Stimulated activated CD4-positive, alpha-beta T cell treated with anti-CD3 and anti-CD28 coated beads, TNF-alpha, amount 100 ng/mL, for 24 hours (primary cell): Measurements from ENCODE around the gene HOXB6.

Source experiments
- DNase-seq, 3 experiments: peaks; one replicate each; pipeline ENCODE4 v3.0.0-alpha.2; 2020; ENCODE audit warnings: low read depth in 3 of 3

Gene HOXB6

DNA sequence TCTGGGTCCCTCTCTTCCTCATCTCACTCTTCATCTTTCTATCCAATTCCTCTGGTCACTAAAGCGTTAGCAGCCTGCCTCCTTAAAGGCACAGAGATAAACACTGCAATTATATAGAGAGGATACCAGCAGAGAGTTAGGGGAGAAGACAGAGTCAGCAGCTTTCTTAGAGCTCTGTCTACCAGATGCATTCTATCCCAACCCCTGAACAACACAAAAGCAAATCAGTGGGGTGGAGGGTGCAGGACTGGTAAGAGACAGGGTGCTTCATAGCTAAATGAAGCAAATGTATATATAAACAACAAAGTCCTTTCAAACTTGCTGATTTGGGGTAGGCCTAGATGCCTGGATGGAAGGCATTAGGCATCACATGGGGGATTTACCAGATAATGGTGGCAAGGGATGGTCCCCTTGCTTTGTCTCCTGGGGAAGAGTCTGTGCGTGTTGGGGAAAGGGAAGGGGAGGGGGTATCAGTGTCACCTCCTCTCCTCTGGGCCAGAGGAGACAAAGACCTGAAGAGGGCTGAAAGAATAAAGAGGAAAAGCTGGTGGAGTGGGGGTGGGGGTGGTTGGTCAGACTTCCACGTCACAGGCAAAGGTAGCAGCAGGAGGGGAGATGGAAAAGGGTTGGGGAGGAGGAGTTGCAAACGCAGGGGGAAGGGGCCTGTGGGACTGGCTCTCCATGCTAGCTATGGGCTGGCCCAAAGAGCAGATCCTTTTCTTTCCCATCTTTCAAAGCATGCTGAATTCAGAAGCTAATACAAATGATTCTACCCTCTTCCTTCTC is 38.7 kb downstream of the HOXB6 start:
- no peak for DNase-seq

DNA sequence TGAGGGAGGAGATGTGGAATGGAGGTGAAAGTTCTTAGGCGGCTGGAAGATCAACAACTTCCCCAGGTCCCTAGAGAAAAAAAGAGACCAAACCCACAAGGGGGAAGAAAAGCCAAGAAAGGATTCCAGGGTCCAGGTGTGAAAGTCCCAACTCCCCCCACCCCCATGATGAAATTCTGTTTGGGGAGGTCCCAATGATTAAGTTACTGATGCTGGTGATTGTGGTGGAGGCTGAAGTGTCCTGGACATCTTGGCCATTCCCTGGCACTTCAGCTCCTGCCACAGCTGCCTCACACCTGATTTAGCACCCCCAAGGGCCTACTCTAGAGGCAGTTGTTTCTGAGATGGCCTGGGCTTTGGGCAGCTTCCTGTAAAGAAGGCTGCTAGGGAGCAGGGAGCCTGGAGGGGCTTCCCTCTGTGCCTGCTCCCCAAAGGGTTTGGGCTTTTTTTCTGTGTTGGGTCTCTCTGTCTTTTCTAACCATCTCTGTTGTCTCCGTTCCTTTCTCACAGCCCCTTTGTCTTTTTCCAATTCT is 39.7 kb downstream of the HOXB6 start:
- DNase-seq = no peak

DNA sequence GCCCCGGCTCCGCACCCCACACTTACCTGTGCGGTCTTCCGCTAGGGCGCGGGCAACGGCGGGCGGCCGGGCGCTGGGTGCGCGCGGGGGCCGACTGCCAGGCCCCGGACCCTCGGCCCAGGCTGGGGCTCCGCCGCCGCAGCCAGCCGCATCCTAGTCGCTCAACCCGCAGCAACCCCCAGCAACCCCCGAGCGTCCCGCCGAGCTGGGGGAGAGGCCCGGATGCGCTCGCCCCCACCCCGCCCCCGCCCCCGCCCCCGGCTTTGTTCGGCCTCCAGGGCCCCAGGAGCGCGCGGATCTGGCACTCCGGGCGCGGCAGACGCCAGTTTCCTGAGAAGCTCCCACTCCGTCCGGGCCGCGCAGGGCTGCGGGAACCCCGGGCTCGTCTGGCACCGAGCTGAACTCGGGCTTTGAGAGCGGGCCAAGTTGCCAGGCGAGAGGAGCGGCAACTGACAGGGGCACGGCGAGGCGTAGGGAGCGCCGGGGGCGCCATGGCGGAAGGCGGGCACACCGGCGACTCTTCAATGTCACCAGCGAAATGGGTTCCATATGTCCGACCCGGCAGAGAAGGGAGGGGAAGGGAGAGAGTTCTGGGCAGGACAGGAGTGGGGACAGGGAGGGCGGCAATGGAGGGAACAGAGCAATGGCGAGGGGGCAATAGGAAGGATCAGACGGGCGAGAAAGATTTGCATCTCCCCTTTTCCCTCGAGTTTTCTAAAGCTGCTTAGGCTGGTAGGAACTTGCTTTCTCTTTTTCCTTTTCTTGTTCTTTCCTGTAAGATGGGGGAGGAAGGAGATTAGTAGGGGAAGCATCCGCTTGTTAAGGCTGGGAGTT is 40.4 kb downstream of the HOXB6 start:
- no peak for DNase-seq

DNA sequence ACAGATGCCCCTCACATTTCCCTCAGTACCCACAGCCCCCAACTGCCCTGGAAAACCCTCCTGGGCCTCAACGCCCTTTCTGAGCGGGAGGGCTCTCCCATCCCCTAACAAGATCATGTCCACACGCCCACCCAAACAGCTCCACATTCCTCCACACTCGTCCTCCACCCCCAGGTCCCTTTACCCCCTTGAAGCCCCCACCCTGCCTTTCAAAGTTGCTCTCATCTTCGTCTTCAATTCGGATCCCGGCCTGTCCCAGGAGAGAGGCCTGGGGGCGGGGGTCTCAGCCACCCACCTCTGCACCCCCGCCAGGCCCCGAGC is 41.0 kb downstream of the HOXB6 start:
- DNase-seq = no peak

DNA sequence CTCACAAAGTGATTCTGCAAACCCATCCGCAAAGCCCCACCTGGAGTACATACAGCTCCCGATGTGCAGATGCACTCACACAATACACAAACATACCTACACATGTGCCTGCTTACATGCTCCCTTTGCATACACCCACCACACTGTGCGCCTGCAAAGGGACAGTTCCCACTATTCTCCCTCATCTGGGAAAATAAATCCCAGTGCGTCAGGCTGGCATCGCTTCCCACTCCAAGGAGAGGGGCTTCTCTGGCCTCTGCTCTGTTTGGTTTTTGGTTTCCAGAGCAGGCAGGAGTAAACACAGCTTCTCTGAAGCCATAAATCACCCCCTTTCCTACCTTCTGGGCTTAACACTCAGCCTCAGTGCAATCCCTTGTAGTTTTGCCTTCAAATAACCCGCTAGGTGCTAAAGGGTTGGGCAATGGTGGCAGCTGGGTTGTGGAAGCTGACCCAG is 41.4 kb downstream of the HOXB6 start:
- DNase-seq = no peak

DNA sequence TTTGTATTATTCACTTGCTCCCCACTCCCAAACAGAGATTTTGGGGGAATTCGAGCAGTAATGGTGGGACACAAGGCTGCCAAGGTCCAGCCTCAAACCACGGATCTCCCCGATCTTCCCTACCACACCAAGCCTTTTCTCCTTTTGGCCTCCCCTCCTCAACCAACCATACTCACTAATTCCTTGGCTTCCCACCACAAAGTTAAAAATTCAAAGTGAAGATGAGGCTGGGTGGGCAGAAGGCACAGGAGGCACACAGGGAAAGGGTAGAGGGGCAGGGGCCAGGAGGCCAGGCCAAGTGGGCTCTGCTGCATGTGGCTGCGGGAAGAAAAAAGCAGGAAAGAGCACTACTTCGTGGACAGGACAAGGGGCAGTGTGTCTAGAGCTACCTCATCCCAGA is 41.9 kb downstream of the HOXB6 start:
- DNase-seq = no peak

DNA sequence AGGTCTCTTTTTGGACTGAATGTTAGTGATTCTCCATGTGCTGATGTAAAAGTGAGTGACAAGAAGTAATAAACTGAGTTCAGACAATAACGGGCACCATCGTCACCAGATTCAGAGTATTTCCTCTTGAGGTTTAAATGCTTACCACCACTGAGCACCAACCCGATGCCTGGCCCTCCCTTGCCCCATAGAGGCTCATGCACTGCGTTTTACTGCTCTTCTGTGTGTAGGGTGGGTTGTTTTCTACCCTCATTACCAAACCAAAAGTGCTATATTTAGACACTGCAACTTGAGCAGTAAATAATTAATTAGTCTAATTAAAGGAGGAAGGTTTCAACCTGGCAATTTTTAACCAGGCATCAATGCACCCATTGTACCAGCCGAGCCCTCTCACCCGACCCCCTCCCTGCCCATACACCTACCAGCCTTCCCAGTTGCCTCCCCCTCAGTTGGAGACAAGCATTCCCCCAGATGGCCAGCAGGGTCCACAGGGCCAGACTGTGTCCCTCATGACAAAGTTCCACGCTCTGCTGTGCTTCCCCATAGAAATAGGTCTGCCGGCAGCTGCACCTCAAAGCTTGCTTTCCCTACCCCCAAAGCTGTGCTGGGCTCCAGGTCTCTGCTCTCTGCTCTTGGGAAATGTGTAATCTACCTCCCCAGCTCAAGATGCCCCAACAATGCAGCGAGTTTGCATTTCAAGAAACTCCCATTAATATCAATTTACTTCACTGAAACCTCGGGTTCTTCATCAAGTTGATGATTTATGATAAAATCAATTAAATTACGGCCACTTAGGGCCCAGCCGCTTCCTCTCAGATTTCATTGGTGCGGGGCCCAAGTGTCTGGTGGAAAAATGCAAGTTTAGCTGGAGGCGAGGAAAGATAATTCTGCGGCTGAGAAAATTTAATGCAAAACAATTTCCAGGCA is 42.6 kb downstream of the HOXB6 start:
- no peak for DNase-seq

DNA sequence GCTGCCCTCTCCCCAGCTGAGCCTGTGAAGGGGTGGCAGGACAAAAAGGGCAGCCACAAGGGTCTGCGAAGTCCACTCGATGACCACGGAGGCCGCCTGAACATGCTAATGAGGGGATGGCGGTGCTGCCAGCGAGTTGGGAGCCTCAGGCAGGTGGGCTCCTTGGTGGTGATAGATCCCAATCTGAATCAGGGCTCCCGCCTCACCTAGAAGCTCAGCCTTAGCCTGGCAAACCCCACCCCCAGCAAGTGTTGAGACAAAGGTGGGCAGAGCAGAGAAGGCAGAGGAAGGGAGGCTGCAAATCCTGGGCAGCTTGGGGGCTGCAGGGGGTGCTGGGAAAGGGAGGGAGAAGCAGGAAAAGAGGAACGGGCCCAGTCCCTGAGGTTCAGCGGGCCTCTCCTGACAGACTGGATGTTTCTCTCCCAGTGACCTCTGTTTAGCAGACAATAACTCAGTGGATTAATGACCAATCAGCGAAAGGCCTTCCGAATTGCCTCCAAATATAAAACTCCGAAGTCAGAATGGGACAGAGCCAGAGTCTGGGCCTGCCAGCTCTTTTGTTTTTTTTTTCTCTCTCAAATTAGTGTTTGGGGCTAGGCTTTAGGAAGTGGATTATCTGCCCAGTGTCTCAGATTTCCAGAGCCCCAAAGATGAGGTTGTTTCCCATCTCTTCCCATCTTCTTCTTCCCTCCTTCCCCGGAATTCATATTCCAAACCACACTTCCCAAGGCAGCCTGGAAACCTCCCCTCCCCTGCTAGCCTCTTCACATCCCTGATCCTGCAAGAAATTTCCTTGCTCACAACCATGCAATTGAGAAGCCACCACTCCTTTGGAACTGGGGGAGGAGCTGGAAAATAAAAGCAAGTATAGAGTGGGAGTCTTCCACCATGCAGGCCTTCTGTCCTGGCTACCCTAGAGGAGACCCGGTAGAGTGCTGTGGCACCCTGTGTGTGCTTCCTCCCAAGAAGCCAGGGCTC is 44.7 kb downstream of the HOXB6 start:
- DNase-seq = no peak

DNA sequence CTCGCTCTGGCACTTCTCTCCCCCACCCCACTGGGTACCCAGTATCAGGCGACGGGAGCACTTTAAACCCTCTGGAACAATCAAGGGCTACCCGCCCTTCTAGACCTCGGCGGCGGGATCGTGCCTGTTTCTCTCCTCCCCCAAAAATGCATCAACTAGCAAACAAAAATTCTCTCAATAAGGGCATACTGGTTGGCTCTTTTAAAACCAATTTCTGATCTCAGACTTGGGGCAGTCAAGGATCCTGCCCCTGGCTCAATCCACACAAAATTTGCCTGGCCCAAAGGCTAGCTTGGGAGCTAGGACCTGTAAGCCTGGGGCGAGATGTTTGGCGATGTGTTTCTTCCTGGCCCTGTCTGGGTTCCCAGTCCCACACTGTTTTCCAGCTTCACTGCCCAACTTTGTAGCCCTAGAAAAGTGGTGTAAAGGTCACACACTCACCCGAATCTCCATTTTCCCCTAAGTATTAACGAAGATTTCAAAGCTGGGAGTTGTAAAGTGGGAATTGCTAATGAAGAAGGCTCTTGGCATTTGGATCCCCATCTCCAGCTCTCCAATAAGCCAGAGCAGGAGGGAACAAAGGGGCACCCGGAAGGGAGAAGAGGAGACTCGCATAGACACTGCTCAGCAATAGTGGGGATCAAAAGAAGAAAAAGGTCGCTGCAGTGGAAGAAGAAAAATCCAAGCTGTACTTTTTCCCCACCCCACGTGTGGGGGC is 45.5 kb downstream of the HOXB6 start:
- no peak for DNase-seq

DNA sequence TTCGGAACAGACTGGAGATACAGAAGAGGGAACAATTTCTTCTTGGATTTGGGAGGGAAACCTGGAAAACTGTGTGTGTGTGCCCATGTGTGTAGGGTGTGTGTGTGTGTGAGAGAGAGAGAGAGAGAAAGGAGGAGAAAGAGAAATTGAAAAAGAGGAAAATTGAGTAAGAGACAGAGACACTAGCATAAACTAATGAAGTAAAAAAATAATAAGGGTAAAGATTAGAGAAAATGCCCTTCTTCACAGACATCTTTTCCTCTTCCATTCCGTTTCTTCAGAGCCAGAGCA is 46.0 kb downstream of the HOXB6 start:
- DNase-seq = no peak

DNA sequence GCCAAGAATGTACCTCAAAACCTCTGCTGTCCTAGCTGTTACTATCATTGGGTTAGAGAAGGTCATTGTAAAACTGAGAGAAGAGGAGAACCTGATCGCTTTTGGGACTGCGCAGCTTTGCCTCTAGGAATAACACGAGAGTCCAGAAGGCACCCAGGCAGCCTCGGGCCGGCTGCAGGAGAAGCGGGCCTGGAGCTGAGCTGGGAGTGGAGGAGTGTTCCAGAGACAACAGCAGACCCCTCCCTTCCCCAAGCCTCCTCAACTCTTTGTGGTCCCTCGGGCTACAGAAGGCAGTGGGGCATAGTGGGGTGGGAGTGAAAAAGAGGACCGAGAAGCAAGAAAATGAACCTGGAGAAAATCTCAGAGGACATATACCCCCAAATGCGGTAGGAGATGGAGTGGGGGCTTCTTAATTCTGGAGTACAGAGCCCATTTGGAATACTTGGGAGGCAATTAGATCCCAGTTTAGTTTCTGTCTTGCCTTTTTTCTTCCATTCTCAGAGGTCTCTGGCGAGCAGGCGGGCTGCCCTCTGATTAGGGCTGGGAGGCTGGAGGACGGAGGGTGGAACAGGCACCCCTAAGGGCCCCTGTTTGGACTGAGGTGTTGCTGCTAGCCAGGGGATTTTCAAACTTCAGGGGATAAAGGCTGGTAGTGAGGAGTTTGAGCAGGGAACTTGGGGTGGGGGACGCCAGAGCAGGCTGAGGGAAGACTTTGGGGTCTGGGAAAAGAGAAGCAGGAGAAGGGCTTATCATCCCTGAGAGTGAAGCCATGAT is 46.5 kb downstream of the HOXB6 start:
- DNase-seq = no peak

DNA sequence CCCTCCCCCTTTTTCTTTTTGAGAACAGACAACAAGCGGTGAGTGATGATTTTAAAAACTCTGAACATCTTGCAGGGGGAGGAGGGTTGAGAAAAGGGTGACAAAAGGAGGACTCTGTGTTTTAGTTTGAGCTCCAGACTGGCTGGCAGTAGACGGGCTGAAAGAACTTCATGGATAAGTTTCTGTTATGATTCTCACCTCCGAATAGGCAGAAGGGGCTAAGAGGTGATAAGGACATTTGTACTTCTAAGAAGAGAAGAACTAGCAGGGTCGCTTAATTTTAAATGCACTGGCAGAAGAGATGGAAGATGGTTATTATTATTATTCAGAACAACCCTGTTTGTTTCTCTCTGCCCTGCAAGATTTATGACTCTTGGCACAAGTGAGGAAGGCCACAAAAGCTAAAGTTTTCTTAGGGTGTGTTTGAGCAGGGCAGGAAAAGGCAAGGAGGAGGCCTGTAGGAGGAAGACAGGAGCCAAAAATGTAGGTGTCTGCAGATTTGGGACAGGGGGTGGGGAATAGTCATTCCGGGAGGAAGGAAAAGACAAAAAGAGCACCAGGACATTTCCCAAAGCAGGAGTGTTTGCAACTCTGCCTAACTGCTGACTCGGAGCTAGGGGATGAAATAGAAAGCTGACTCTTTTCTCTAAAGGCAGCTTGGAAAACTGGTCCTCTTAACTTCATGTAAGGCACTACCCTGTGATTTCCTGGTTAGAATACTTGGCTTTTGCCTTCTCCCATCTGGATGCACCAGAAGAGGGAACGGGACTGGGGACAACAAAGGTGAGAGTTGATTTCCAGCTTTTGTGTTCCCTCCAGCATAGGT is 48.0 kb downstream of the HOXB6 start:
- DNase-seq = no peak

DNA sequence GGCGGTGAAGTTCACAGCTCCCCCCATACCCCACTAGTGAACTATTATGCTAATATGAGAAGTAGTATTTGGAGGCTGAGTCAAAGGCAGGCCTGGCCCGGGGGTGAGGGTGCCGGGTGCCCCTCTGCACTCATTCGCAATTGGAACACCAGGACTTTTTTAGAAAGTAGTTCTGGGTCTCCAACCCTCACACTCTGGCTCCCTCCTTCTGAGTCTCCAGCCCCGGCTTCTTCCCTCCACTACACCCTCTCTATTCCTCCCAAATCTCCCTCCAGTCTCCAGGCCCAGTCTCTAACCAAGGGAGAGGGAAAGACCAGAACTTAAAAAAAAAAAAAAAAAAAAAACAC is 48.6 kb downstream of the HOXB6 start:
- DNase-seq = no peak

DNA sequence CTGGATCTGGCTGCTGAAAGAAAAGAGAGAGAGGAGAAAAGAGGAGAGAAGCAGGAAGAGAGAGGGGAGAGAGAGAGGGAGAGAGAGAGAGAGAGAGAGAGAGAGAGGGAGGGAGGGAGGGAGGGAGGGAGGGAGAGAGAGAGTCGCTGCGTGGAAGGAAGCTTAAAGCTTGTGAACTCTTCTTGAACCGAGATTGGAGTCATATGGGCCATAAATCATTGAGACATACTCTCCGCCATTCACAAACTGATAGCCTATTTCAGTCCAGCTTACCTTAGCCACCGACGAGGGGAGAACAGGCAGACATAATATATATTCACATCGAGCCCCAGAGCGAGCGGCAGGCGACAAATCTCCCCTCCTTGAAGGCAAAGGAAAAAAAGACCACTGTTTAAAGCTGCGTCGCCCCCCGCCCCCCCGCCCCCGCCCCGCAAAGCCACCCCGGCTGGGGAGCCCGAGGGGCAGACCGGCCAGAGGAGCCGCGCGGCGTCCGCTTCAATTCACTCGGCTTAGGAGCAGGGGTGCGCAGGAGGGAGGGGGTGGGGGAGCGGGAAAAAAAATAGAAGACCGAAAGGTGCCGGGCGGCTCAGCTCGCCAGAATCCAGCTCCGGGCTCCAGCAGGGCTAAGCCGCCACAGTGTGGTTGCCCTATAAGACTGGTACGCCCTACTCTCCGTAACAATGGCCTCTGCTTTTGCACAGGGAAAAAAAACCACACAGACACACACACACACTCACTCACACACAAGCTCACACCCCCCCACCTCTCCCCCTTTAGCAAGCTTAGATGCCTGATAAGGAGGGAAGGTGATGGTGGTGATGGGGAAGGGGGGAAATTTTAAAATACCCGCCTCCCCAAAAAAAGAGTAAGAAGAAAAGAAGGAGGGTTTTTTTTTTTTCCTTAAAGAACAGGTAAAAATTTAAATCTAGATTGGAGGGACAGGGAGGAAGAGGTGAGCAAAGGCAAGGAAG is 49.2 kb downstream of the HOXB6 start:
- no peak for DNase-seq

DNA sequence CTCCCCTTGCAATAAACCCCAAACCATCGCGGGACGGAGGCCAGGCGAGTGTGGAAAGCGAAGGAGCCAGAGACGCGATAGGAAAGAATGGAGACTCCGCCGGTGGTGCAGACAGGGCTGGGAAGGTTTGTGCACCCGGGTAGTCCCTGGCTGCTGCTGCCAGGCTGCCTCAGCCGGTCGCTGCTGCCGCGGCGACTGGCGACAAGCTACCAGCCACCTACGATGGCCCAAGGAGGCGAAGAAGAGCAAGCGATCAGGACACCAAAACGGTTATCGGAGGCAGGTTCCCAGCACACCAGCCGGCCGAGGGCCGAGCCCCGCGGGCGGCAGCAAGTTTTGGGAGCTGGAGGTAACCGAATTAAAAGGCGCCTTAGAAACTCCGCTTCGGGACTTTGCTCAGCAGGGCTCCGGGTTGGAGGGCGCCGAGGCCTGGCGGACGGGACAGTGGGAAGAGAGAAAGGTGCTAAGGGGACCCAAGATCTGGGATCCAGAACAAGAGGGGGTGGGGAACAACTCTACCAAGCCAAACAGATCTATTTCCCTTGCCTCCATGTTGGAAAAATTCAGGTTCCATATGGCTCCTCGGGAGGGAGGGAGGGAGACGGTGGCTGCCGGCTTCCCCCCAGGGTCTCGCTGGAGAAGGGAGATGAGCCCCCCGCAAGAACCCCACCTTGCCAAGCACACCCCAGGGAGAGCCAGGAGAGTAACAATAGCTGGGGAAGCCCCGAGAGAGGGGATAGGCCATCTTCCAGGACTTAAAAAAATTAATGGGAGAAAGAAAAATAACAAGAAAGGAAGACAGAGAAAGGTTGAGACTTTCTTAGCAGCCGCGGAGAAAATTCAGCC is 50.2 kb downstream of the HOXB6 start:
- DNase-seq = no peak

DNA sequence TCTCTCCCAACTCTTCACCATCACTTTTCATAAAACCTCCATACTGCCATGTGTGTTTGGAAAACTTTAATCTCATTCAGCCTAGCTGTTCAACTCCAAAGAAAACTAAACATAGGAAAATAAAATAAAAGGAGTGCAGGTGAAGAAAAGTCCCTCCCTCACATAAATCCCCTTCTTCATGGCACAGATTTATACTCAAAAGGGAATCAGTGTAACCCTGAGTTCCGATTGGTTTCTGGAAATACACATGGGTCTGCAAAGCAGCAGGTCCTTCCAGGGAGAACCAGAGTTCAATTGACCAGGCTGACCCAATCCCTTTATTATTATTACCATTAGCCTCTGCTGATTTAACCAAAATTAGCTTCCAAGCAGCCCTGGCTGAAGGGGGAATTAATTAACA is 51.0 kb downstream of the HOXB6 start:
- DNase-seq = no peak

DNA sequence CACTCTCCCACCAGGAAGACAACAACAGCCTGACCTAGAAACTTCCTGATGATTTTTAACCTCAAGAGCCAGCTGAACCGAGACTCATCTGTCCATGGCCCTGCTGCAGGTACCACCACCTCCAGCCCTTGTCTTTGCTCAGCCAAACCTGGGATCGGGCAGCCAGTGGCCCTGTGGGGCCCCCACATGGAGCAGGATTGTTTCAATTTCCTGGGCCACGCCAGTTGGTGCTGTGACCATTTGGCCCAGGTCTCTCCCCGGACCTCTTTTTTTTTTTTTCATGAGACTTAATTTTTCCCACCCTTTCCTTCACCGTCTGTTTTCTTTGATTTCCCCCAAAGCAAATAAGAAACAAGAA is 51.6 kb downstream of the HOXB6 start:
- no peak for DNase-seq
